ENCODE measurements around the gene PRR14. TPM values are rescaled to one million over a fixed set of nuclear protein-coding genes. Genes with fewer than 3 reads are reported as not detected.

PRR14 gene
- total RNA-seq, 3 donors from 2014 or later (not counting 1 experiment from before 2014, with no cell fraction given) = 81.0 to 110 (median 101) TPM

DNA sequence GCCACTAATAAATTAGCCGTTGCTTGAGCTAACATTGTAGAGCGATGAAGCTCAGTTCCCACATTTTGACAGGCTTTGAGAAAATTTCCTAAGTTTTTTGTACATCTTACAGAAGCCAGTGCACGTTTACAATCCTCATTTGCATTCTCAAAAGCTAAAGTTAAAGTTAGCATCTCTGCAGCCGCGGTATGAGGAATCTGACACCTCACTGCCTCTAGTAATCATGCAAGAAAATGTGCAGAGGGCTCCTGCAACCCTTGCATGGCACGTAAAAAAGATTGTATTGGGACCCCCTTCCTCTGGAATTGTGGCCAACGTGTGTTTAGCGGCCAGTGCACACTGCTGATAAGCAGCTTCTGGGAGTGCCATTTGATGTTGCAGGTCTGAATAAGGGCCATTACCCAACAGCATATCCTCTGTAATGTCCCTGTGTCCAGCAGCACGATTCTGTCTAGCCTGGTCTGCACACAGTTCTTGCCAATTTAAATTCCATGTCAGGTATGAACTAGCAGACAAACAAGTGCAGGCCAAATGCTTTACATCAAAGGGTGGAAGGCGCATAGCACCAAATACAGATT, 28.2 kb upstream of the PRR14 start:
- Histone ChIP-seq H3K27me3 (ENCODE audit: control insufficient read depth, insufficient read depth, low read length) (no peaks in the 10 kb centered on the region), H3K4me1 (ENCODE audit: control insufficient read depth, insufficient read depth, low read length) (no peaks in the 10 kb centered on the region), H3K27ac (ENCODE audit: low read length) (no peak overlapping the region), H3K36me3 (ENCODE audit: control insufficient read depth, insufficient read depth, low read length) (no peaks in the 10 kb centered on the region), H3K9me3 (ENCODE audit: control insufficient read depth, insufficient read depth, low read length) (no peaks in the 10 kb centered on the region), H3K4me3 (ENCODE audit: low read length) (no peak overlapping the region)
- Mint-ChIP-seq H3K36me3 (no peaks in the 10 kb centered on the region), H3K4me3 (no peak overlapping the region), H3K27ac (no peak overlapping the region), H3K9me3 (no peaks in the 10 kb centered on the region), H3K4me1 (no peaks in the 10 kb centered on the region), H3K27me3 (ENCODE audit: low read depth in 2 of 2) (peaks cover 0 to 16% of the 10 kb centered on the region in 2 donors)
- intact Hi-C loops (cut with micrococcal nuclease) = no loop called here
- TF ChIP-seq, protein P1, sequence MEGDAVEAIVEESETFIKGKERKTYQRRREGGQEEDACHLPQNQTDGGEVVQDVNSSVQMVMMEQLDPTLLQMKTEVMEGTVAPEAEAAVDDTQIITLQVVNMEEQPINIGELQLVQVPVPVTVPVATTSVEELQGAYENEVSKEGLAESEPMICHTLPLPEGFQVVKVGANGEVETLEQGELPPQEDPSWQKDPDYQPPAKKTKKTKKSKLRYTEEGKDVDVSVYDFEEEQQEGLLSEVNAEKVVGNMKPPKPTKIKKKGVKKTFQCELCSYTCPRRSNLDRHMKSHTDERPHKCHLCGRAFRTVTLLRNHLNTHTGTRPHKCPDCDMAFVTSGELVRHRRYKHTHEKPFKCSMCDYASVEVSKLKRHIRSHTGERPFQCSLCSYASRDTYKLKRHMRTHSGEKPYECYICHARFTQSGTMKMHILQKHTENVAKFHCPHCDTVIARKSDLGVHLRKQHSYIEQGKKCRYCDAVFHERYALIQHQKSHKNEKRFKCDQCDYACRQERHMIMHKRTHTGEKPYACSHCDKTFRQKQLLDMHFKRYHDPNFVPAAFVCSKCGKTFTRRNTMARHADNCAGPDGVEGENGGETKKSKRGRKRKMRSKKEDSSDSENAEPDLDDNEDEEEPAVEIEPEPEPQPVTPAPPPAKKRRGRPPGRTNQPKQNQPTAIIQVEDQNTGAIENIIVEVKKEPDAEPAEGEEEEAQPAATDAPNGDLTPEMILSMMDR (IDR thresholded peaks at IDR 0.05) = no peak
- no peak for DNase-seq
- WGBS (ENCODE audit: insufficient coverage) = 69% methylated on average over 10 of the region's 10 CpGs
- ATAC-seq = no peak

- DNase-seq = no peak
- no peak overlapping the region for H3K4me3 Mint-ChIP-seq
- Histone ChIP-seq H3K4me1 (ENCODE audit: control insufficient read depth, insufficient read depth, low read length) (peaks cover 3% of the 10 kb centered on the region), H3K9me3 (ENCODE audit: control insufficient read depth, insufficient read depth, low read length) (no peaks in the 10 kb centered on the region), H3K36me3 (ENCODE audit: control insufficient read depth, insufficient read depth, low read length) (no peaks in the 10 kb centered on the region), H3K27ac (ENCODE audit: low read length) (no peak overlapping the region), H3K27me3 (ENCODE audit: control insufficient read depth, insufficient read depth, low read length) (no peaks in the 10 kb centered on the region), H3K4me3 (ENCODE audit: low read length) (no peak overlapping the region)
- H3K27me3 Mint-ChIP-seq (ENCODE audit: low read depth in 2 of 2) = peaks cover 0 to 16% of the 10 kb centered on the region in 2 donors
- 87% methylated on average over 11 of the region's 11 CpGs for WGBS (ENCODE audit: insufficient coverage)
- H3K27ac Mint-ChIP-seq = no peak overlapping the region
- no peaks in the 10 kb centered on the region for H3K9me3 Mint-ChIP-seq
- H3K4me1 Mint-ChIP-seq = peaks cover 3% of the 10 kb centered on the region in 2 donors
- ATAC-seq = no peak
- no peaks in the 10 kb centered on the region for H3K36me3 Mint-ChIP-seq
- TF ChIP-seq, protein P1 (IDR thresholded peaks at IDR 0.05) = no peak
- intact Hi-C loops (cut with micrococcal nuclease) = no loop called here
These were observed 27.1 kb upstream of the PRR14 start for GRCh38 chr16:30623536-30624283.

DNA sequence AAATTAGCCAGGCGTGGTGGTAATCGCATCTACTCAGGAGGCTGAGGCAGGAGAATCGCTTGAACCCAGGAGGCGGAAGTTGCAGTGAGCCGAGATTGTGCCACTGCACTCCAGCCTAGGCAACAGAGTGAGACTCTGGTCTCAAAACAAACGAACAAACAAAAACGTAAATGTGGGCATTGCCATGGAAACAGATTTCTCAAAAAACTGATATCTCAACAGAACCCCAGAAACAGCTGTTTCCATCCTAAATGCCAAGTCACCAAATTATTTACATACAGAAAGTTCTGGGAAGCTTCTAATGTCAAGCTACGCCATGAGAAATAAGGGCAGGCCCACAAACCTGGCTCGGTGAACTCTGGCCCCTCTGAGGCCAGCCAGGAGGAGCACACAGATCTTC, 24.5 kb upstream of the PRR14 start:
- no peaks in the 10 kb centered on the region for H3K27me3 ChIP-seq (ENCODE audit: control insufficient read depth, insufficient read depth, low read length)
- ATAC-seq (no peak), DNase-seq (no peak)
- H3K36me3 ChIP-seq (ENCODE audit: control insufficient read depth, insufficient read depth, low read length) = no peaks in the 10 kb centered on the region
- intact Hi-C loops (cut with micrococcal nuclease) = no loop called here
- no peaks in the 10 kb centered on the region for H3K9me3 Mint-ChIP-seq
- H3K9me3 ChIP-seq (ENCODE audit: control insufficient read depth, insufficient read depth, low read length) = no peaks in the 10 kb centered on the region
- peaks cover 3% of the 10 kb centered on the region for H3K4me1 ChIP-seq (ENCODE audit: control insufficient read depth, insufficient read depth, low read length)
- no peak overlapping the region for H3K27ac Mint-ChIP-seq
- TF ChIP-seq, protein P1 (IDR thresholded peaks at IDR 0.05) = no peak
- peaks cover 0 to 16% of the 10 kb centered on the region in 2 donors for H3K27me3 Mint-ChIP-seq (ENCODE audit: low read depth in 2 of 2)
- peaks cover 5 to 7% of the 10 kb centered on the region in 2 donors for H3K4me1 Mint-ChIP-seq
- H3K36me3 Mint-ChIP-seq = no peaks in the 10 kb centered on the region
- H3K4me3 Mint-ChIP-seq = no peak overlapping the region
- 88% methylated on average over 9 of the region's 9 CpGs for WGBS (ENCODE audit: insufficient coverage)
- H3K4me3 ChIP-seq (ENCODE audit: low read length) = no peak overlapping the region
- H3K27ac ChIP-seq (ENCODE audit: low read length) = no peak overlapping the region
